Endothelial cell of hepatic sinusoid (primary cell): ENCODE data around the gene TMEM107.
"Not testable (repeated sequence)": the region's sequence is repeated elsewhere in the genome, so short reads cannot be mapped to it uniquely, and the experiment has no call there.

Experiments
- in situ Hi-C: cut with HindIII; loops from 2 replicates; pipeline ENCODE4 v1.10.0; 2017; ENCODE audit warnings: low sequenced_read_pairs

TMEM107 gene

GRCh38 chr17:8176197-8176940 is at the start of gene TMEM107:
TMEM107 (minus strand) TSS chr17:8176380; CDS start chr17:8176286, 94 bp downstream.
- in situ Hi-C loops = no loop called here

- in situ Hi-C loops = no loop called here
Measured at GRCh38 chr17:8224891-8225812, 49.0 kb upstream of the TMEM107 start.

GRCh38 chr17:8223356-8224126 is 47.4 kb upstream of the TMEM107 start:
- in situ Hi-C loops = no loop called here

- in situ Hi-C loops = no loop called here
Measured at GRCh38 chr17:8222630-8223355, 46.6 kb upstream of the TMEM107 start.

GRCh38 chr17:8222380-8222629 is 46.1 kb upstream of the TMEM107 start:
- in situ Hi-C loops = no loop called here

GRCh38 chr17:8221663-8222379 is 45.6 kb upstream of the TMEM107 start:
- in situ Hi-C loops = no loop called here

- in situ Hi-C loops = no loop called here
Measured at GRCh38 chr17:8220783-8221662, 44.8 kb upstream of the TMEM107 start.

GRCh38 chr17:8214000-8214399 is 37.8 kb upstream of the TMEM107 start:
- in situ Hi-C loops = not testable (repeated sequence)

- in situ Hi-C loops = no loop called here
Measured at GRCh38 chr17:8212312-8213180, 36.4 kb upstream of the TMEM107 start.

GRCh38 chr17:8210761-8211458 is 34.7 kb upstream of the TMEM107 start:
- in situ Hi-C loops = no loop called here

- in situ Hi-C loops = no loop called here
Measured at GRCh38 chr17:8209907-8210760, 34.0 kb upstream of the TMEM107 start, which contains the start of gene AURKB. AURKB (minus strand) TSS chr17:8210575; CDS start chr17:8210224, 351 bp downstream.

- in situ Hi-C loops = no loop called here
Measured at GRCh38 chr17:8206536-8206935, 30.4 kb upstream of the TMEM107 start.

GRCh38 chr17:8204761-8205555 is 28.8 kb upstream of the TMEM107 start:
- in situ Hi-C loops = no loop called here

GRCh38 chr17:8192070-8192815 is 16.1 kb upstream of the TMEM107 start:
- in situ Hi-C loops = no loop called here

- in situ Hi-C loops = no loop called here
Measured at GRCh38 chr17:8190506-8190905, 14.3 kb upstream of the TMEM107 start.
